ENCODE data around the gene GTF3C2. TPM values are rescaled to one million over a fixed set of nuclear protein-coding genes. Genes with fewer than 3 reads are reported as not detected.

GTF3C2 gene
- 56.0 to 61.4 TPM (median 59.5 TPM) in 5 replicates for total RNA-seq (2022; extraction: Qiagen RNA extraction)

DNA sequence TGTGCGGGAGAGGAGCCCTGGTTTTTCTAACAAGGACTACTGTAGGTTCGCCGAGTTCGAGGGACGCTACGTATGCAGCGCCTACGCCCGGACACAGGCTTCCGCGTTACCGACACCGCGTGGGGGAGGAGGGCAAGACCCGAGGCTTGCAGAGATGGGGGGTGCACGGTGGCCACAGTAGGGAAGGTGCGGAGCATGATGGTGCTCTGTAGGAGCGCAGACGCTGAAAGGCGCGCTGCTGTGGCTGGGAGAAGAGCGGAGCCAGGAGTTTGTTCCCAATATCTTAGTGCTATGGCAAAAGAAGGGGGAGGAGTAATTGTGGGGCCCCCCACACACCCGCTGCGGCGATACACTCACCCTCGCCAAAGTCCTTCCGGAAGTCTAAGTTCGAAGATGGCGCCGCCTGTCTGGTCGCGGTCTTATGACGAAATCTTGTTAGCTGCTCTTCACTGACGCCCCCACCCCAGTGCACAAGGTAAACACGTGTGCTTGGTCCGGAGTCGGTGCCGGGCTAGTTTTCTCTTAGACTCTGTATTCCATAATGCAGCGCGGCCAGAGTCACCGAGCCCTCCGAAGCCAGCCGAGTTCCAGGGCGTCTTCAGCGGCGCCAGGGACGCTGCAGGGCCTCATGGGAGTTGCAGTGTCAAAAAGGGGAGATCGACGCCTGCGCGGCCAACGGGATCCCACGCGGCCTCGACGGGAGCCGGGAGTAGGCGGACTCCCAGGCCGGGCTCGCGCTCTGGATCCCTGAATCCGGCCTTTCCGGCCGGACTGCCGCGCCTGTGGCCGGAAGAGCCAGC, at the start of gene GTF3C2:
TSS of gene GTF3C2 (minus strand) at position 383 of the 800 bp plus-strand sequence. CDS start 13,210 bp downstream, outside the sequence.

GRCh38 chr2:27380626-27381545, 24.3 kb upstream of the GTF3C2 start, which contains the start of gene ZNF513:
TSS of gene ZNF513 (minus strand) at chr2:27380734. CDS start at chr2:27380526, 208 bp downstream.

DNA sequence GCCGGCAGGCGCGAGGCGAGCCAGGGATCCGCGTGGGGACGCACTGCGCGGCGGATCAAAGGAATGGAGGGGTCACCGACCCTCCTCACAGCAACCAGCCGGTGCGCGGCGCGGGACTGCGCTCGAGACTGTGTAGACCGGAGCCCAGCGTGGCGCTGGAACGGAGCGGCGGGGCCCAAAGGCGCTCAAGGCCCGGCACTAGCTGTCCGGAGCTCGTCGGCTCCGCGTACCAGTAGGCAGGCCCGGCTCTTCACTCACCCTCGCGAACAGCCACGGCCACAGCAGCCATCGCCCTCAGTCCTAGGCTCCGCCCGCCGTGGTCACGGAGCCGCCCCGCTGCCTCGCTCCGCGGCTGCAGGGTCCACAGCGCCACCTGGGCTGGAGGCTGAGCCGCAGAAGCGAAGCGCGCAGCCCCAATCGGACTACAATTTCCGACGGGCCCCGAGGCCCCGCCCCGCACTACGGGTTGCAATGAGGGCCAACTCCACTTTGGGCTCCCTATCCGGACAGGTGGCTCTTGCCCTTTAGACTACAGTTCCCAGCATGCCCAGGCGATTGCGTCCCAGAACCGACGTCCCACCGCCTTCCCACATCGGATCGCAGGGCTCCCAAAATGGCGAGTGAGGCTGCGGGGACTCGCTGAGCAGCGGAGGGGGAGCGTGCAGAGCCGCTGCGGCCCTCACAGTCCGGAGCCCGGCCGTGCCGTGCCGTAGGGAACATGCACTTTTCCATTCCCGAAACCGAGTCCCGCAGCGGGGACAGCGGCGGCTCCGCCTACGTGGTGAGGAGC, 13.7 kb upstream of the GTF3C2 start, which contains the start of the genes EIF2B4 and SNX17:
TSS of gene EIF2B4 (minus strand) at position 313 of the 790 bp plus-strand sequence. CDS start at position 289, 24 bp downstream.
TSS of gene SNX17 (plus strand) at position 591 of the 790 bp plus-strand sequence. CDS start at position 719, 128 bp downstream.

DNA sequence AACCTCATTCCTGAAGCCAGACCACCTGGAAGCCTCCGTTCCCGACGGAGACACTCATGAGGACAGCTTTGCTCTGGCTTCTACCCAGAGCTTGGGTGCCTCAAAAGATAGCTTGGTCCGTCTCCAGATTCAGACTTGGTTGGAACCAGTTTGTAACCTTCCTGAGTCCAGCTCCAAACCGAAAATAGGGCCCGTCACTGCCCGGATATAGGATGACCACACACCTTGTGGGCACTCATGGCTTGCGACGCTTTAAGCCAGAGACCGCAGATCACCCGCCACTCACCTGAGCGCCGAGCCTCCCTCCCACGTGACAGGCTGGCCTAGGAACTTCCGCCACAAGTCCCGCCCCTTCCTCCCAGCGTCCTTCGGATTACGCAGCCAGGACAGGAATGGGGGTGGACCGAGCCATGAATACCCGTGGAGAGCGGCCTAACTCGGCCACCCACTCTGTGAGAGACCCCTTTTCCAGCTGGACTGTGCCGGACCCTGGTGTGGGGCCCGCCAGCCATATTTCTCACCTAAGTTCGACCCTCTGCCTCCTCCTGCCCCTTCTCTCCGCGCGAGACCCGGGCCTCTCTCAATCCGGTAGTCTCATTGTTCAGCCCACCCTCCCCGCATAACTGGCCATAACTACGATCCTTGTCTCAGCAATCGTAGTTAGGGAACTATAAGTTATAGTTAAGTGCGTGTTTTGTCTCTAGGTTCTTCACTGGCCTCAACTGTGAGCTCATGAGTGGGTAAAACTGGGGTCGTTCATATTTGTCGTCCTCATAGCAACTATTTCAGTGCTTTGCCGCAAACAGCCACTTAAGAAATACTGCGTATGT, 33.6 kb downstream of the GTF3C2 start, which contains the start of gene MPV17:
TSS of gene MPV17 (minus strand) at position 332 of the 830 bp plus-strand sequence. CDS start 580 bp downstream, outside the sequence.

DNA sequence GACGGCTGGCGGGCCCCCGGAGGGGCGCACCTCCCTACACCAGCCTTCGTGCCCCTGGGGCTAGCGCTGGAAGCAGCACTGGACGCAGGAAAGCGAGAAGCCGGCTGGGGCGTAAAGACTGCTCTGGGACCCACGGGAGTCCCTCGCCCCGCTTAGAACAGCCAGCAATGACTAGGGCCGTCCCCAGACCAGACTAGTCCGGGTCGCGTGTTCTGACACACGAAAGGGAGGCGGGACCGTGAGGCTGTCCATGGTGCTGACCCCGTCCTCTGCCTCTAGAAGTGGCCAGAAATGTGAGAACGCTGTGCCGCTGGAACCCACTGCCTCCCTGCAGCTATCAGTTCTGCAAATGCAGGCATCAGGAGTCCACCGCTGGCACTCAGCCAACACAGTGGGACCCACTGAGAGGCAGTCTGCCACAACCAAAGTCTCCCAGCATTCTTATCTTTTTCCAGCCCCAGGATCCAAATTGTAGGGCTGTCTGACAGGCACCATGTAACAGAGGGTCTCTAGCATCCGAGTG, 48.1 kb downstream of the GTF3C2 start, which contains the start of gene UCN:
TSS of gene UCN (minus strand) at position 87 of the 523 bp plus-strand sequence. CDS start 550 bp downstream, outside the sequence.

DNA sequence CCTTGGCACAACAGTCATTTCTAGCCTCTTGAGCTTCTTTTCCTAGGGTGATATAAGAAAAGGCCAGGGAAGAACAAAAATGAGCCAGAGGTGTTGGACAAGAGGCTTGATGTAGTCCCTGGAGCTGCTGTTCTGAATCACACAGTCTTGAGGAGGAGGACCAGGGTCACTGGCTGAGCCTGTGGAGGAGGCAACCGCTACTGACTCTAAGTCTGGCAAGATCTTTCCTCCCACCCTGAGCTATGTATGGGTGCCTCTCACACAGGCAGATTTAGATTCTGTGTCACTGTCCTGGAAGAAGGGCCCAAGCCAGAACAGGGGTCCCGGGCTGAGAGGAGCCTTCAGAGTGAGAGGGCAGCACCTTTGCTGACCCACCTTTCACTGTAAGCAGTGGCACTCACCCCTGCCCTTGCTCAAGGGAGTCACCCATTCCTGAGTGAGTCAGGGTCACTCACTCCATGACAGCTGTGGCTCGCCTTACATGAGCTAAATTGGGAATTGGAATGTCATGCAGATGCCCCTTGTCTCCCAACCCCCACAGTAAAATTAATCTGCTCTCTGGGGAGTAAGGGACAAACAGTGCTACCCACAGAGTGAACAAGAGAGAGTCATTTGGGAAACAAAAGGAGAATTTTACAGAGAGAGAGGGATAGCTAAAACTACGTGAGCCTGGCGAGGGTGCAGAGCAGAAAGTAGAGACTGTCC, 74.6 kb downstream of the GTF3C2 start, which contains the start of gene TRIM54:
TSS of gene TRIM54 (plus strand) at position 575 of the 705 bp plus-strand sequence. CDS start 303 bp downstream, outside the sequence.

Other genes starting within 250 kb of the GTF3C2 start
- 6.8 to 7.9 TPM (median 7.3 TPM) in 5 replicates for gene CGREF1, start 237.6 kb downstream of the GTF3C2 start, total RNA-seq (2022; extraction: Qiagen RNA extraction)
- 1.3 to 1.6 TPM (median 1.3 TPM) in 5 replicates for gene ABHD1, start 232.9 kb downstream of the GTF3C2 start, total RNA-seq (2022; extraction: Qiagen RNA extraction)
- gene PREB, start 222.1 kb downstream of the GTF3C2 start, total RNA-seq (2022; extraction: Qiagen RNA extraction), result 44.7 to 60.6 TPM (median 57.0 TPM) in 5 replicates
- gene PRR30, start 217.4 kb downstream of the GTF3C2 start, total RNA-seq (2022; extraction: Qiagen RNA extraction), result not detected in 5 replicates
- gene TCF23, start 207.8 kb downstream of the GTF3C2 start, total RNA-seq (2022; extraction: Qiagen RNA extraction), result not detected in 5 replicates
- gene ATRAID, start 144.7 kb downstream of the GTF3C2 start, total RNA-seq (2022; extraction: Qiagen RNA extraction), result 211 to 221 TPM (median 213 TPM) in 5 replicates
- 56.8 to 66.0 TPM (median 63.6 TPM) in 5 replicates for gene SLC5A6, start 144.5 kb downstream of the GTF3C2 start, total RNA-seq (2022; extraction: Qiagen RNA extraction)
- gene CAD, start 139.4 kb downstream of the GTF3C2 start, total RNA-seq (2022; extraction: Qiagen RNA extraction), result 49.7 to 63.9 TPM (median 61.7 TPM) in 5 replicates
- 2.6 to 3.4 TPM (median 3.2 TPM) in 5 replicates for gene SLC30A3, start 93.7 kb downstream of the GTF3C2 start, total RNA-seq (2022; extraction: Qiagen RNA extraction)
- not detected in 5 replicates for gene DNAJC5G, start 81.3 kb downstream of the GTF3C2 start, total RNA-seq (2022; extraction: Qiagen RNA extraction)
- gene TRIM54, start 74.3 kb downstream of the GTF3C2 start, total RNA-seq (2022; extraction: Qiagen RNA extraction), result 0.82 to 1.2 TPM (median 0.95 TPM) in 5 replicates
- 1.2 to 2.5 TPM (median 1.8 TPM) in 5 replicates for gene UCN, start 48.3 kb downstream of the GTF3C2 start, total RNA-seq (2022; extraction: Qiagen RNA extraction)
- 71.0 to 91.6 TPM (median 84.4 TPM) in 5 replicates for gene MPV17, start 33.7 kb downstream of the GTF3C2 start, total RNA-seq (2022; extraction: Qiagen RNA extraction)
- gene EIF2B4, start 13.6 kb upstream of the GTF3C2 start, total RNA-seq (2022; extraction: Qiagen RNA extraction), result 52.8 to 60.6 TPM (median 55.7 TPM) in 5 replicates
- 135 to 144 TPM (median 142 TPM) in 5 replicates for gene SNX17, start 13.9 kb upstream of the GTF3C2 start, total RNA-seq (2022; extraction: Qiagen RNA extraction)
- 11.8 to 14.7 TPM (median 13.8 TPM) in 5 replicates for gene ZNF513, start 24.0 kb upstream of the GTF3C2 start, total RNA-seq (2022; extraction: Qiagen RNA extraction)
- gene PPM1G, start 52.8 kb upstream of the GTF3C2 start, total RNA-seq (2022; extraction: Qiagen RNA extraction), result 156 to 166 TPM (median 158 TPM) in 5 replicates
- gene NRBP1, start 71.9 kb upstream of the GTF3C2 start, total RNA-seq (2022; extraction: Qiagen RNA extraction), result 122 to 134 TPM (median 129 TPM) in 5 replicates
- gene KRTCAP3, start 85.6 kb upstream of the GTF3C2 start, total RNA-seq (2022; extraction: Qiagen RNA extraction), result 0.47 to 0.72 TPM (median 0.61 TPM) in 4 of 5 replicates, not detected in the other
- 7.7 to 8.7 TPM (median 8.3 TPM) in 5 replicates for gene IFT172, start 133.0 kb upstream of the GTF3C2 start, total RNA-seq (2022; extraction: Qiagen RNA extraction)
- gene FNDC4, start 138.4 kb upstream of the GTF3C2 start, total RNA-seq (2022; extraction: Qiagen RNA extraction), result 4.2 to 5.4 TPM (median 4.5 TPM) in 5 replicates
- gene GCKR, start 140.1 kb upstream of the GTF3C2 start, total RNA-seq (2022; extraction: Qiagen RNA extraction), result 0.10 to 0.42 TPM (median 0.32 TPM) in 5 replicates
- gene ZNF512, start 226.3 kb upstream of the GTF3C2 start, total RNA-seq (2022; extraction: Qiagen RNA extraction), result 14.8 to 19.7 TPM (median 17.7 TPM) in 5 replicates